ENCODE results near the gene SLC5A2.
"Not testable (repeated sequence)": the region's sequence is repeated elsewhere in the genome, so short reads cannot be mapped to it uniquely, and the experiment has no call there.

SLC5A2 gene

DNA sequence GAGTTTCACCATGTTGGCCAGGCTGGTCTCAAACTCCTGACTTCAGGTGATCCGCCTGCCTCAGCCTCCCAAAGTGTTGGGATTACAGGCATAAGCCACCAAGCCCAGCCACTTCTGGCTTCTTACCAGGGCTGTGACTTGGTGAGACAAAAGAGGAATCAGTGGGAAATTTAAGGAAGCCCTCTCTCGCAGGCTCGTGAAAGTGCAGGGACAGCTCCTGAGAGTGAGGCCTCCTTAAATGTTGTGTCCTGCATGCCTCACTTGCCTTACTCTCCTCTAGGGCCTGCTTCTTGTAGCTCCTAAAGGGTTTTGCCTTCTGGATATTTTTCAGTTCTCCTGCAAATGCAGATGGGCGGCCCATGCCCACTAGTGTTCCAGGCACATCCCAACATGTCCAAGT, 50.0 kb downstream of the SLC5A2 start:
- no peak for DNase-seq (ENCODE audit: low read depth)
- H3K4me3 ChIP-seq (ENCODE audit: low read length), result no peak overlapping the region
- no peak for TF ChIP-seq CTCF (IDR thresholded peaks at IDR 0.05; ENCODE audit: insufficient read depth, low read depth, low read length, missing control alignments)

DNA sequence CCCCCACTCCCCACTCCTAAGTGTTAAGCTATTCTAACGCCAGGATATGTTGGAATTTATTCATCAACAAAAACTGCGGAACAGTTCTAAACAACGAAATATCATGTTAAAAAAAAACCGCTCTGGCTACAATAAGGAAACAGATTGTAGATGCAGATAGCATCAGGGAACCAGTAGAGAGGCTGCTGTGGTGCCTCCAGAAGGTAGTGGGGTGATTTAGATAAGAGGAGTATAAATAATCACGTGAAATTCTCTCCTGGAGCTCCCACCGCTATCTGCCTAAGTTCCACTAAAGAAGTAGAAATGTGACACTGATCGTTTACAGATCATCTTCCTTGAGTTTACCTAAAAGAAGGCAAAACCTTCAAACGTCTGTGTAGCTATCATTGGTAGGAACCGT, 52.8 kb downstream of the SLC5A2 start:
- no peak for TF ChIP-seq CTCF (IDR thresholded peaks at IDR 0.05; ENCODE audit: insufficient read depth, low read depth, low read length, missing control alignments)
- H3K4me3 ChIP-seq (ENCODE audit: low read length), result no peak overlapping the region
- DNase-seq (ENCODE audit: low read depth), result no peak

GRCh38 chr16:31536804-31537361, 54.0 kb downstream of the SLC5A2 start:
- H3K4me3 ChIP-seq (ENCODE audit: low read length), result no peak overlapping the region
- no peak for TF ChIP-seq CTCF (IDR thresholded peaks at IDR 0.05; ENCODE audit: insufficient read depth, low read depth, low read length, missing control alignments)
- no peak for DNase-seq (ENCODE audit: low read depth)

- TF ChIP-seq CTCF (IDR thresholded peaks at IDR 0.05; ENCODE audit: insufficient read depth, low read depth, low read length, missing control alignments), result no peak
- DNase-seq (ENCODE audit: low read depth), result no peak
- no peak overlapping the region for H3K4me3 ChIP-seq (ENCODE audit: low read length)
Observed at GRCh38 chr16:31537362-31538242, 54.7 kb downstream of the SLC5A2 start.

DNA sequence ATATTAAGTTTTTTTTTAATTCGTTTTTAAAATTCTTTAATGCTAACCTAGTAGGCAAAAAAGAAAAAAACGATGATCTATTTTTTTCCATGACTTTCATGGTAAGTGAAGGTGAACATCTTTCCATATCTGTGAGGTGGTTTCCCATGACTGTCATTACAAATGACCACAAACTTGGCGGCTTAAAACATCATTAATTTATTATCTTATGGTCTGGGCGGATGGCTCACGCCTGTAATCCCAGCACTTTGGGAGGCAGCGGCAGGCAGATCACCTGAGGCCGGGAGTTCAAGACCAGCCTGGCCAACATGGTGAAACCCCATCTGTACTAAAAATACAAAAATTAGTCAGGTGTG, 55.3 kb downstream of the SLC5A2 start:
- DNase-seq (ENCODE audit: low read depth); H3K4me3 ChIP-seq (ENCODE audit: low read length): not testable (repeated sequence)

GRCh38 chr16:31539762-31540161, 56.8 kb downstream of the SLC5A2 start:
- not testable (repeated sequence) for H3K4me3 ChIP-seq (ENCODE audit: low read length); DNase-seq (ENCODE audit: low read depth)

Data from epithelial cell of esophagus (primary cell).